Stimulated activated CD4-positive, alpha-beta T cell treated with anti-CD3 and anti-CD28 coated beads, Interleukin-2, amount 100 ng/mL, for 24 hours (primary cell): Measurements from ENCODE around the gene BEND3.
"Not testable (repeated sequence)": the region's sequence is repeated elsewhere in the genome, so short reads cannot be mapped to it uniquely, and the experiment has no call there.

Experiments used
- DNase-seq, 2 donors: peaks; one replicate each; pipeline ENCODE4 v3.0.0-alpha.2; 2020

Gene BEND3

GRCh38 chr6:107114926-107115694 lies at the start of gene BEND3:
Gene BEND3, minus strand, starts transcription at chr6:107115515. Its CDS starts 16,230 bp downstream, at chr6:107099285.
- peak; percentile 41 to 48 for DNase-seq

GRCh38 chr6:107164299-107164698 lies 49.0 kb upstream of the BEND3 start:
- not testable (repeated sequence) for DNase-seq

- no peak for DNase-seq
Observed at GRCh38 chr6:107161521-107161920, 46.2 kb upstream of the BEND3 start.

GRCh38 chr6:107156617-107157016 lies 41.3 kb upstream of the BEND3 start:
- DNase-seq, result no peak

GRCh38 chr6:107154801-107155160 lies 39.5 kb upstream of the BEND3 start:
- no peak for DNase-seq

GRCh38 chr6:107154131-107154800 lies 39.0 kb upstream of the BEND3 start:
- DNase-seq, result no peak

GRCh38 chr6:107152638-107153430 lies 37.5 kb upstream of the BEND3 start:
- DNase-seq, result no peak

GRCh38 chr6:107144666-107145065 lies 29.4 kb upstream of the BEND3 start:
- no peak for DNase-seq

GRCh38 chr6:107144014-107144413 lies 28.7 kb upstream of the BEND3 start:
- no peak for DNase-seq

GRCh38 chr6:107140581-107140980 lies 25.3 kb upstream of the BEND3 start:
- no peak for DNase-seq

- not testable (repeated sequence) for DNase-seq
Observed at GRCh38 chr6:107136324-107136723, 21.0 kb upstream of the BEND3 start.

GRCh38 chr6:107135048-107135680 lies 19.8 kb upstream of the BEND3 start:
- DNase-seq, result not testable (repeated sequence)

GRCh38 chr6:107132330-107132954 lies 17.1 kb upstream of the BEND3 start:
- DNase-seq, result peak; percentile 23 to 30

GRCh38 chr6:107129370-107129925 lies 14.1 kb upstream of the BEND3 start:
- no peak for DNase-seq

- no peak for DNase-seq
Observed at GRCh38 chr6:107128577-107128976, 13.3 kb upstream of the BEND3 start.

- DNase-seq, result no peak
Observed at GRCh38 chr6:107128175-107128574, 12.9 kb upstream of the BEND3 start.

GRCh38 chr6:107125771-107126170 lies 10.5 kb upstream of the BEND3 start:
- DNase-seq, result no peak

- no peak for DNase-seq
Observed at GRCh38 chr6:107124934-107125348, 9.6 kb upstream of the BEND3 start.

GRCh38 chr6:107123501-107123900 lies 8.2 kb upstream of the BEND3 start:
- DNase-seq, result no peak

GRCh38 chr6:107122748-107123147 lies 7.4 kb upstream of the BEND3 start:
- no peak for DNase-seq

GRCh38 chr6:107121964-107122495 lies 6.7 kb upstream of the BEND3 start:
- DNase-seq, result no peak

GRCh38 chr6:107121266-107121665 lies 6.0 kb upstream of the BEND3 start:
- DNase-seq, result no peak
